HG03469 (cell line): ENCODE results near the gene ADCY2.
A peak's percentile ranks its signal among the peaks of the same experiment; 100 is the strongest.

ENCODE experiments used
- ATAC-seq: cut with Tn5 transposase; IDR thresholded peaks from one replicate; pipeline ENCODE4 v1.9.1; 2021; ENCODE audit warnings: mild to moderate bottlenecking, moderate library complexity, moderate number of reproducible peaks; ENCODE audit not compliant: unreplicated experiment

ADCY2 gene

GRCh38 chr5:7773178-7773577 lies 377.2 kb downstream of the ADCY2 start:
- no peak for ATAC-seq

- ATAC-seq = no peak
Measured at GRCh38 chr5:7776442-7776841, 380.5 kb downstream of the ADCY2 start.

GRCh38 chr5:7779019-7780005 lies 383.4 kb downstream of the ADCY2 start:
- peak; percentile 78 for ATAC-seq

GRCh38 chr5:7781899-7782298 lies 386.0 kb downstream of the ADCY2 start:
- no peak for ATAC-seq

GRCh38 chr5:7784683-7785380 lies 388.9 kb downstream of the ADCY2 start:
- no peak for ATAC-seq

- no peak for ATAC-seq
Measured at GRCh38 chr5:7787770-7788169, 391.8 kb downstream of the ADCY2 start.

GRCh38 chr5:7789567-7789966 lies 393.6 kb downstream of the ADCY2 start:
- ATAC-seq = no peak

GRCh38 chr5:7793895-7794294 lies 398.0 kb downstream of the ADCY2 start:
- peak; percentile 12 for ATAC-seq

GRCh38 chr5:7794311-7794710 lies 398.4 kb downstream of the ADCY2 start:
- peak; percentile 81 for ATAC-seq

GRCh38 chr5:7794823-7795222 lies 398.9 kb downstream of the ADCY2 start:
- ATAC-seq = peak; percentile 32

- no peak for ATAC-seq
Measured at GRCh38 chr5:7795306-7795705, 399.4 kb downstream of the ADCY2 start.

GRCh38 chr5:7801891-7802614 lies 406.1 kb downstream of the ADCY2 start:
- no peak for ATAC-seq

- ATAC-seq = no peak
Measured at GRCh38 chr5:7802855-7803254, 406.9 kb downstream of the ADCY2 start.

GRCh38 chr5:7803937-7804336 lies 408.0 kb downstream of the ADCY2 start:
- no peak for ATAC-seq

- no peak for ATAC-seq
Measured at GRCh38 chr5:7805379-7805778, 409.4 kb downstream of the ADCY2 start.

- ATAC-seq = peak; percentile 41
Measured at GRCh38 chr5:7808998-7809397, 413.1 kb downstream of the ADCY2 start.

GRCh38 chr5:7811715-7812114 lies 415.8 kb downstream of the ADCY2 start:
- no peak for ATAC-seq

- no peak for ATAC-seq
Measured at GRCh38 chr5:7813007-7813406, 417.1 kb downstream of the ADCY2 start.

- no peak for ATAC-seq
Measured at GRCh38 chr5:7813576-7813975, 417.6 kb downstream of the ADCY2 start.

- no peak for ATAC-seq
Measured at GRCh38 chr5:7814816-7815215, 418.9 kb downstream of the ADCY2 start.

- ATAC-seq = peak; percentile 83
Measured at GRCh38 chr5:7815892-7816534, 420.1 kb downstream of the ADCY2 start.
